Epithelial cell of esophagus (primary cell): ENCODE measurements around the gene NAB2.

Source experiments
- DNase-seq: peaks from one replicate; pipeline ENCODE4 v3.0.0; 2010; ENCODE audit warnings: low read depth
- H3K4me3 ChIP-seq: 2 replicates; pipeline ENCODE4 v1.5.1; 2011; ENCODE audit warnings: mild to moderate bottlenecking, low read length, control low read depth
- CTCF ChIP-seq: IDR thresholded peaks from 2 replicates; pipeline ENCODE4 v1.5.1; 2011; ENCODE audit warnings: low read depth, mild to moderate bottlenecking, low read length, control low read depth, inconsistent platforms; ENCODE audit not compliant: insufficient read depth; ENCODE audit errors: missing control alignments

Gene NAB2

GRCh38 chr12:57101892-57102695, 13.2 kb downstream of the NAB2 start:
- no peak for TF ChIP-seq CTCF
- H3K4me3 ChIP-seq = no peak overlapping the region
- DNase-seq = peak; percentile 37

GRCh38 chr12:57103856-57104255, 14.9 kb downstream of the NAB2 start:
- no peak for DNase-seq
- TF ChIP-seq CTCF = no peak
- no peak overlapping the region for H3K4me3 ChIP-seq

- DNase-seq = no peak
- no peak for TF ChIP-seq CTCF
- no peak overlapping the region for H3K4me3 ChIP-seq
These were observed 15.5 kb downstream of the NAB2 start for GRCh38 chr12:57104292-57104910.

GRCh38 chr12:57105011-57105753, 16.3 kb downstream of the NAB2 start:
- H3K4me3 ChIP-seq = no peak overlapping the region
- no peak for DNase-seq
- TF ChIP-seq CTCF = no peak

- no peak overlapping the region for H3K4me3 ChIP-seq
These were observed 17.3 kb downstream of the NAB2 start for GRCh38 chr12:57106021-57106708.

More at GRCh38 chr12:57106021-57106708, 17.3 kb downstream of the NAB2 start:
- TF ChIP-seq CTCF = no peak
- DNase-seq = no peak
